HepG2 (cell line): Measurements from ENCODE around the gene ARHGDIA. TPM values are rescaled to one million over a fixed set of nuclear protein-coding genes. Genes with fewer than 3 reads are reported as not detected.

Experiments used
- CCDC6 ChIP-seq: sonication (generic); formaldehyde crosslinking; IDR thresholded peaks from 2 replicates; pipeline ENCODE4 v1.8.1; 2022; ENCODE audit warnings: mild to moderate bottlenecking, missing genetic modification reagents, moderate library complexity
- GLI4 ChIP-seq: sonication (generic); formaldehyde crosslinking; IDR thresholded peaks from 2 replicates; pipeline ENCODE4 v1.5.1; 2020; ENCODE audit warnings: missing genetic modification reagents, mild to moderate bottlenecking, moderate library complexity, borderline replicate concordance
- KDM3A ChIP-seq: IDR thresholded peaks from 2 replicates; pipeline ENCODE4 v1.6.1; 2018; ENCODE audit warnings: low read depth, missing compliant biosample characterization
- MTERF4 ChIP-seq: sonication (generic); formaldehyde crosslinking; IDR thresholded peaks from 2 replicates; pipeline ENCODE4 v1.8.0; 2023; ENCODE audit warnings: mild to moderate bottlenecking, missing genetic modification reagents
- PRMT3 ChIP-seq: sonication (generic); formaldehyde crosslinking; IDR thresholded peaks from 2 replicates; pipeline ENCODE4 v1.8.1; 2022; ENCODE audit warnings: low read depth, mild to moderate bottlenecking, moderate library complexity, missing genetic modification reagents, borderline replicate concordance
- TEAD2 ChIP-seq: sonication (generic); formaldehyde crosslinking; IDR thresholded peaks from 2 replicates; pipeline ENCODE4 v1.9.0; 2021; ENCODE audit warnings: missing genetic modification reagents
- TP53 ChIP-seq: sonication (generic); formaldehyde crosslinking; conservative IDR thresholded peaks from 2 replicates; pipeline ENCODE4 v1.4.0; 2020; ENCODE audit warnings: missing genetic modification reagents
- ZNF232 ChIP-seq: sonication (generic); formaldehyde crosslinking; IDR thresholded peaks from 2 replicates; pipeline ENCODE4 v1.4.0; 2020; ENCODE audit warnings: missing genetic modification reagents, borderline replicate concordance
- ZNF329 ChIP-seq: sonication (generic); formaldehyde crosslinking; IDR thresholded peaks from 2 replicates; pipeline ENCODE4 v1.9.0; 2021; ENCODE audit warnings: low read depth, mild to moderate bottlenecking, missing genetic modification reagents
- ZNF503 ChIP-seq: sonication (generic); formaldehyde crosslinking; IDR thresholded peaks from 2 replicates; pipeline ENCODE4 v1.4.0; 2020; ENCODE audit warnings: missing genetic modification reagents
- ZNF558 ChIP-seq: sonication (generic); formaldehyde crosslinking; IDR thresholded peaks from 2 replicates; pipeline ENCODE4 v1.9.0; 2022; ENCODE audit warnings: mild to moderate bottlenecking, missing genetic modification reagents, borderline replicate concordance
- ZNF672 ChIP-seq: sonication (generic); formaldehyde crosslinking; IDR thresholded peaks from 2 replicates; pipeline ENCODE4 v1.8.1; 2022; ENCODE audit warnings: missing genetic modification reagents
- ZNF784 ChIP-seq: sonication (generic); formaldehyde crosslinking; IDR thresholded peaks from 2 replicates; pipeline ENCODE4 v1.5.1; 2020; ENCODE audit warnings: missing genetic modification reagents, mild to moderate bottlenecking, borderline replicate concordance
- polyA plus RNA-seq, 8 experiments: library from polyadenylated mRNA; depleted of rRNA in 3 of 8; stranded (reverse) in 7 of 8; unstranded in 1 of 8; fragments of >200 nt; fragmentation: Illumina TruSeq in 4 of 8; extraction: Trizol in 4 of 8; gene quantifications; 2 replicates each; pipeline versions ENCODE4 v1.2.1 to v1.2.3, GENCODE V29; 2011 to 2016; ENCODE audit warnings: low read depth in 4 of 8, missing spikeins in 1 of 8, mixed read lengths in 1 of 8; ENCODE audit not compliant: insufficient read depth in 1 of 8
- total RNA-seq, 5 experiments: library from RNA; depleted of rRNA; stranded (reverse); fragments of >200 nt; fragmentation: Illumina TruSeq; extraction: Trizol; gene quantifications; 2 replicates each; pipeline ENCODE4 v1.2.3, GENCODE V29; 2016; ENCODE audit warnings: low read depth in 1 of 5
- TF ChIP-seq, protein P1 (sequence below): sonication (generic); formaldehyde crosslinking; IDR thresholded peaks from 2 replicates; pipeline ENCODE4 v1.5.0; 2020; ENCODE audit warnings: missing genetic modification reagents, mild to moderate bottlenecking, borderline replicate concordance
- TF ChIP-seq, protein P2 (sequence below): sonication (generic); formaldehyde crosslinking; IDR thresholded peaks from 2 replicates; pipeline ENCODE4 v1.4.0; 2020; ENCODE audit warnings: mild to moderate bottlenecking, missing genetic modification reagents

The ARHGDIA gene
- total and polyA plus RNA-seq, 2 of the 13 experiments (the other 11 are each of a cell fraction or from before 2014, with no cell fraction given), result 40.0 to 64.0 TPM

GRCh38 chr17:81832608-81833159, 38.5 kb downstream of the ARHGDIA start (continued):
- TF ChIP-seq, protein P1, sequence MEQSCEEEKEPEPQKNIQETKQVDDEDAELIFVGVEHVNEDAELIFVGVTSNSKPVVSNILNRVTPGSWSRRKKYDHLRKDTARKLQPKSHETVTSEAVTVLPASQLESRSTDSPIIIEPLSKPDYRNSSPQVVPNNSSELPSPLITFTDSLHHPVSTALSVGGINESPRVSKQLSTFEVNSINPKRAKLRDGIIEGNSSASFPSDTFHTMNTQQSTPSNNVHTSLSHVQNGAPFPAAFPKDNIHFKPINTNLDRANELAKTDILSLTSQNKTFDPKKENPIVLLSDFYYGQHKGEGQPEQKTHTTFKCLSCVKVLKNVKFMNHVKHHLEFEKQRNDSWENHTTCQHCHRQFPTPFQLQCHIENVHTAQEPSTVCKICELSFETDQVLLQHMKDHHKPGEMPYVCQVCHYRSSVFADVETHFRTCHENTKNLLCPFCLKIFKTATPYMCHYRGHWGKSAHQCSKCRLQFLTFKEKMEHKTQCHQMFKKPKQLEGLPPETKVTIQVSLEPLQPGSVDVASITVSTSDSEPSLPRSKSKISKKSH (CRISPR knock-in tag), result peak; percentile 36; the same call in 1 of the 2 replicates
- TF ChIP-seq ZNF784 (CRISPR knock-in tag), result 0 out of 2 replicates have a peak, but pooled peaks have one; percentile 9
- TF ChIP-seq ZNF329 (CRISPR knock-in tag), result 0 out of 2 replicates have a peak, but pooled peaks have one; percentile 23
- TF ChIP-seq ZNF503 (CRISPR knock-in tag), result 0 out of 2 replicates have a peak, but pooled peaks have one; percentile 26
- 0 out of 2 replicates have a peak, but pooled peaks have one; percentile 63 for TF ChIP-seq ZNF232 (CRISPR knock-in tag)
- 0 out of 2 replicates have a peak, but pooled peaks have one; percentile 29 for TF ChIP-seq KDM3A
- peak; percentile 92; the same call in 1 of the 2 replicates for TF ChIP-seq GLI4
- TF ChIP-seq PRMT3 (CRISPR knock-in tag), result no peak
- TF ChIP-seq, protein P2, sequence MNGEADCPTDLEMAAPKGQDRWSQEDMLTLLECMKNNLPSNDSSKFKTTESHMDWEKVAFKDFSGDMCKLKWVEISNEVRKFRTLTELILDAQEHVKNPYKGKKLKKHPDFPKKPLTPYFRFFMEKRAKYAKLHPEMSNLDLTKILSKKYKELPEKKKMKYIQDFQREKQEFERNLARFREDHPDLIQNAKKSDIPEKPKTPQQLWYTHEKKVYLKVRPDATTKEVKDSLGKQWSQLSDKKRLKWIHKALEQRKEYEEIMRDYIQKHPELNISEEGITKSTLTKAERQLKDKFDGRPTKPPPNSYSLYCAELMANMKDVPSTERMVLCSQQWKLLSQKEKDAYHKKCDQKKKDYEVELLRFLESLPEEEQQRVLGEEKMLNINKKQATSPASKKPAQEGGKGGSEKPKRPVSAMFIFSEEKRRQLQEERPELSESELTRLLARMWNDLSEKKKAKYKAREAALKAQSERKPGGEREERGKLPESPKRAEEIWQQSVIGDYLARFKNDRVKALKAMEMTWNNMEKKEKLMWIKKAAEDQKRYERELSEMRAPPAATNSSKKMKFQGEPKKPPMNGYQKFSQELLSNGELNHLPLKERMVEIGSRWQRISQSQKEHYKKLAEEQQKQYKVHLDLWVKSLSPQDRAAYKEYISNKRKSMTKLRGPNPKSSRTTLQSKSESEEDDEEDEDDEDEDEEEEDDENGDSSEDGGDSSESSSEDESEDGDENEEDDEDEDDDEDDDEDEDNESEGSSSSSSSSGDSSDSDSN (CRISPR knock-in tag), result peak; percentile 68; the same call in 1 of the 2 replicates
- peak; percentile 82 for TF ChIP-seq MTERF4
- TF ChIP-seq CCDC6 (CRISPR knock-in tag), result 0 out of 2 replicates have a peak, but pooled peaks have one; percentile 32
- TF ChIP-seq TEAD2 (CRISPR knock-in tag), result 0 out of 2 replicates have a peak, but pooled peaks have one; percentile 32
- TF ChIP-seq ZNF672 (CRISPR knock-in tag), result no peak
- TF ChIP-seq ZNF558, result 0 out of 2 replicates have a peak, but pooled peaks have one; percentile 25
- TF ChIP-seq TP53 (CRISPR knock-in tag), result 0 out of 2 replicates have a peak, but pooled peaks have one; percentile 37
